Upper lobe of right lung (tissue), 1 donor: ENCODE measurements around the gene GPR162. TPM values are rescaled to one million over a fixed set of nuclear protein-coding genes. Genes with fewer than 3 reads are reported as not detected.

Experiments used
- ATAC-seq: fragments of 200-7000 bp; cut with Tn5 transposase; one replicate; pipeline ENCODE4 v1.9.1; 2020; ENCODE audit warnings: mild to moderate bottlenecking, moderate library complexity
- DNase-seq: peaks from one replicate; pipeline ENCODE4 v3.0.0-alpha.2; 2020
- H3K27ac ChIP-seq: fragments of 200-600 bp; one replicate; pipeline ENCODE4 v1.8.0; 2022
- H3K27me3 ChIP-seq: fragments of 200-600 bp; one replicate; pipeline ENCODE4 v1.8.0; 2022; ENCODE audit warnings: mild to moderate bottlenecking
- H3K36me3 ChIP-seq: fragments of 200-600 bp; one replicate; pipeline ENCODE4 v1.8.0; 2022
- H3K4me1 ChIP-seq: fragments of 200-600 bp; one replicate; pipeline ENCODE4 v1.8.0; 2022
- H3K4me3 ChIP-seq: fragments of 200-600 bp; one replicate; pipeline ENCODE4 v1.8.0; 2022; ENCODE audit warnings: mild to moderate bottlenecking
- H3K9me3 ChIP-seq: fragments of 200-600 bp; one replicate; pipeline ENCODE4 v1.8.0; 2022
- CTCF ChIP-seq: fragments of 200-600 bp; IDR thresholded peaks from one replicate; pipeline ENCODE4 v1.8.0; 2022; ENCODE audit warnings: antibody characterized with exemption
- intact Hi-C: fragments of 100-400 bp; cut with DNase I; formaldehyde crosslinking; loops from one replicate; pipeline ENCODE4 v1.11.0; 2022
- long read RNA-seq: library from polyadenylated mRNA; unstranded; transcript quantifications from one replicate; pipeline ENCODE4 v2.0.0, GENCODE V29; 2021
- total RNA-seq: library from RNA; stranded (reverse); fragmentation: NEBNext Ultra II Directional; extraction: Animal tissue kit (Norgen Biotek cat#: 25700); gene quantifications from one replicate; pipeline ENCODE4 v1.2.1, GENCODE V29; 2021
- donor health status: DM: no; HTN: yes; CAD: no; lungs with severe emphysema.

Gene GPR162
- total RNA-seq: 17.1 TPM
- long read RNA-seq, partial matches to known transcripts: 7 of 14 reads
- long read RNA-seq, other reads (novel, unspliced or antisense): 5 of 14 reads

- intact Hi-C loops: loop anchor here (10.0 kb wide), 1 partner anchor 87 kb away; no protein-coding TSS in a partner anchor
- Histone ChIP-seq H3K9me3 (no peaks in the 10 kb centered on the region), H3K4me3 (peak within 1 kb of the TSS; percentile 51), H3K27me3 (no peaks in the 10 kb centered on the region), H3K27ac (peak within 1 kb of the TSS; percentile 55), H3K36me3 (no peaks in the 10 kb centered on the region), H3K4me1 (peaks cover 6% of the 10 kb centered on the region)
- peak; percentile 56 for ATAC-seq
- no peak for TF ChIP-seq CTCF
- DNase-seq: peak; percentile 75
Observed at GRCh38 chr12:6821591-6822425, at the start of gene GPR162. Gene GPR162, plus strand, starts transcription at chr12:6821821. Its CDS starts 2,078 bp downstream, at chr12:6823899.

- peaks cover 14% of the 10 kb centered on the region for H3K36me3 ChIP-seq
- no peak for ATAC-seq
- no peak within 1 kb of the TSS for H3K27ac ChIP-seq
- no peaks in the 10 kb centered on the region for H3K27me3 ChIP-seq
- H3K4me3 ChIP-seq: no peak within 1 kb of the TSS
- intact Hi-C loops: no loop called here
- H3K4me1 ChIP-seq: peaks cover 30% of the 10 kb centered on the region
- TF ChIP-seq CTCF: no peak
- DNase-seq: no peak
- no peaks in the 10 kb centered on the region for H3K9me3 ChIP-seq
Observed at GRCh38 chr12:6772331-6772695, 49.3 kb upstream of the GPR162 start, which contains the start of gene LAG3. Gene LAG3, plus strand, starts transcription at chr12:6772520. Its CDS starts 333 bp downstream, at chr12:6772853.

- TF ChIP-seq CTCF: no peak
- no peak overlapping the region for H3K27ac ChIP-seq
- ATAC-seq (no peak), DNase-seq (no peak)
- peaks cover 14% of the 10 kb centered on the region for H3K36me3 ChIP-seq
- no peak overlapping the region for H3K4me3 ChIP-seq
- no peaks in the 10 kb centered on the region for H3K27me3 ChIP-seq
- peaks cover 28% of the 10 kb centered on the region for H3K4me1 ChIP-seq
- no peaks in the 10 kb centered on the region for H3K9me3 ChIP-seq
- intact Hi-C loops: no loop called here
Observed at GRCh38 chr12:6772726-6773589, 48.7 kb upstream of the GPR162 start.

GRCh38 chr12:6773590-6774351 lies 47.9 kb upstream of the GPR162 start:
- no peak for TF ChIP-seq CTCF
- ATAC-seq (no peak), DNase-seq (no peak)
- H3K4me3 ChIP-seq: peak overlapping the region; percentile 25
- no peak overlapping the region for H3K27ac ChIP-seq
- no peaks in the 10 kb centered on the region for H3K27me3 ChIP-seq
- peaks cover 14% of the 10 kb centered on the region for H3K36me3 ChIP-seq
- H3K9me3 ChIP-seq: no peaks in the 10 kb centered on the region
- H3K4me1 ChIP-seq: peaks cover 26% of the 10 kb centered on the region
- intact Hi-C loops: no loop called here

- Histone ChIP-seq H3K36me3 (peaks cover 14% of the 10 kb centered on the region), H3K27ac (no peak overlapping the region), H3K9me3 (no peaks in the 10 kb centered on the region), H3K27me3 (no peaks in the 10 kb centered on the region), H3K4me1 (peaks cover 28% of the 10 kb centered on the region), H3K4me3 (peak overlapping the region; percentile 25)
- ATAC-seq (no peak), DNase-seq (no peak)
- intact Hi-C loops: no loop called here
- no peak for TF ChIP-seq CTCF
Observed at GRCh38 chr12:6774499-6775062, 47.0 kb upstream of the GPR162 start.
